ENCODE results near the gene OGFOD1. TPM values are rescaled to one million over a fixed set of nuclear protein-coding genes. Genes with fewer than 3 reads are reported as not detected.
A peak's percentile ranks its signal among the peaks of the same experiment; 100 is the strongest.

OGFOD1 gene
- total and polyA plus RNA-seq, 12 donors, result 8.9 to 41.0 (median 35.8) TPM

GRCh38 chr16:56512025-56512424 is 60.7 kb downstream of the OGFOD1 start:
- no peaks in the 10 kb centered on the region for H3K9me3 ChIP-seq
- no peak overlapping the region for H3K27ac ChIP-seq
- ATAC-seq, result no peak
- H3K4me1 ChIP-seq, result peaks cover 0 to 36% (median 21%) of the 10 kb centered on the region in 9 donors
- no peak overlapping the region for H3K4me3 ChIP-seq
- peaks cover 0 to 67% (median 30%) of the 10 kb centered on the region in 9 donors for H3K36me3 ChIP-seq
- 98% methylated on average over 1 of the region's 1 CpG for WGBS, 2 donors
- H3K27me3 ChIP-seq, result no peaks in the 10 kb centered on the region
- intact Hi-C loops (cut with DNase I), result loop anchor here in 6 of 10 donors (2.0 to 10.0 kb wide), 4 partner anchors 83 to 193 kb away; no protein-coding TSS in a partner anchor
- no peak for DNase-seq
- TF ChIP-seq CTCF (IDR thresholded peaks at IDR 0.05), result no peak

- DNase-seq (no peak), ATAC-seq (no peak)
- H3K9me3 ChIP-seq, result no peaks in the 10 kb centered on the region
- H3K4me3 ChIP-seq, result no peak overlapping the region
- no peak overlapping the region for H3K27ac ChIP-seq
- 82 to 90% methylated on average over 2 of the region's 2 CpGs for WGBS, 2 donors
- no peaks in the 10 kb centered on the region for H3K27me3 ChIP-seq
- TF ChIP-seq CTCF (IDR thresholded peaks at IDR 0.05), result no peak
- peaks cover 0 to 47% (median 25%) of the 10 kb centered on the region in 9 donors for H3K4me1 ChIP-seq
- H3K36me3 ChIP-seq, result peaks cover 0 to 56% (median 22%) of the 10 kb centered on the region in 9 donors
- intact Hi-C loops (cut with DNase I), result loop anchor here in 6 of 10 donors (2.0 to 10.0 kb wide), 4 partner anchors 82 to 192 kb away; no protein-coding TSS in a partner anchor
Measured at GRCh38 chr16:56513091-56513490, 61.7 kb downstream of the OGFOD1 start.

GRCh38 chr16:56513972-56514371 is 62.6 kb downstream of the OGFOD1 start:
- H3K27ac ChIP-seq, result no peak overlapping the region
- no peaks in the 10 kb centered on the region for H3K9me3 ChIP-seq
- no peaks in the 10 kb centered on the region for H3K27me3 ChIP-seq
- DNase-seq, result peak in 1 of 2 donors; percentile 36
- intact Hi-C loops (cut with DNase I), result loop anchor here in 9 of 10 donors (1.0 to 10.0 kb wide), 7 partner anchors 81 to 191 kb away; no protein-coding TSS in a partner anchor
- H3K4me1 ChIP-seq, result peaks cover 0 to 55% (median 34%) of the 10 kb centered on the region in 9 donors
- 47 to 56% methylated on average over 3 of the region's 3 CpGs for WGBS, 2 donors
- peaks cover 0 to 47% (median 13%) of the 10 kb centered on the region in 9 donors for H3K36me3 ChIP-seq
- ATAC-seq, result peak in 5 of 8 donors; percentile 55 to 80 (median 71)
- H3K4me3 ChIP-seq, result no peak overlapping the region
- TF ChIP-seq CTCF (IDR thresholded peaks at IDR 0.05), result peak; percentile 43 to 80 (median 68)

DNA sequence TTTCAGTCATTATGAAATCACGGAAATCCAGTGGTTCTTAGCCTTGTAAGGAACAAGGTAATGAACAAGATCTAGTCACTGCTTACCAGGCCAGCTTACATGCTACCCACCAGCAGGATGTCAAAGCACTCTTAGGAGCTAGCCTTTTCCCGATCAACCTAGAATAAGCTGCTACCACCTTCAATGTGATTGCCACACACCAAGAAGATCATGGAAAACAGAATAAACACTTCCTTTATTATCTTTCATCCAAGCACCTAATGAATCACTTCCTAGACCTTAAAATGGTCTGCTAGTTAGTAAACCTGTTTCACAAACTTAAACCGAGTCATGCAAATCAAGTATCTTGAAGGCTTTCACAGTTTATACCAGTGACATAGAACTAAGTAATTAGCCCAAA is 63.5 kb downstream of the OGFOD1 start:
- Histone ChIP-seq H3K9me3 (no peaks in the 10 kb centered on the region), H3K4me1 (peaks cover 0 to 60% (median 38%) of the 10 kb centered on the region in 9 donors), H3K4me3 (no peak overlapping the region), H3K36me3 (peaks cover 0 to 39% (median 5%) of the 10 kb centered on the region in 9 donors), H3K27me3 (no peaks in the 10 kb centered on the region), H3K27ac (peak overlapping the region in 1 of 10 donors; percentile 12)
- TF ChIP-seq CTCF (IDR thresholded peaks at IDR 0.05), result no peak
- no peak for DNase-seq
- no peak for ATAC-seq
- 73 to 93% methylated on average over 3 of the region's 3 CpGs for WGBS, 2 donors
- intact Hi-C loops (cut with DNase I), result loop anchor here (1.0 to 10.0 kb wide), 8 partner anchors 80 to 190 kb away; no protein-coding TSS in a partner anchor
